Activated naive CD4-positive, alpha-beta T cell treated with anti-CD3 and anti-CD28 coated beads, Interleukin-2, amount 50 U/mL, for 16 hours (primary cell): ENCODE measurements around the gene B3GALT5.

ENCODE experiments used
- DNase-seq: peaks from one replicate; pipeline ENCODE4 v3.0.0-alpha.2; 2020

The B3GALT5 gene

GRCh38 chr21:39610703-39611102 lies 2.0 kb upstream of the B3GALT5 start:
- DNase-seq: no peak

GRCh38 chr21:39611551-39612190 lies 1.1 kb upstream of the B3GALT5 start:
- no peak for DNase-seq

DNA sequence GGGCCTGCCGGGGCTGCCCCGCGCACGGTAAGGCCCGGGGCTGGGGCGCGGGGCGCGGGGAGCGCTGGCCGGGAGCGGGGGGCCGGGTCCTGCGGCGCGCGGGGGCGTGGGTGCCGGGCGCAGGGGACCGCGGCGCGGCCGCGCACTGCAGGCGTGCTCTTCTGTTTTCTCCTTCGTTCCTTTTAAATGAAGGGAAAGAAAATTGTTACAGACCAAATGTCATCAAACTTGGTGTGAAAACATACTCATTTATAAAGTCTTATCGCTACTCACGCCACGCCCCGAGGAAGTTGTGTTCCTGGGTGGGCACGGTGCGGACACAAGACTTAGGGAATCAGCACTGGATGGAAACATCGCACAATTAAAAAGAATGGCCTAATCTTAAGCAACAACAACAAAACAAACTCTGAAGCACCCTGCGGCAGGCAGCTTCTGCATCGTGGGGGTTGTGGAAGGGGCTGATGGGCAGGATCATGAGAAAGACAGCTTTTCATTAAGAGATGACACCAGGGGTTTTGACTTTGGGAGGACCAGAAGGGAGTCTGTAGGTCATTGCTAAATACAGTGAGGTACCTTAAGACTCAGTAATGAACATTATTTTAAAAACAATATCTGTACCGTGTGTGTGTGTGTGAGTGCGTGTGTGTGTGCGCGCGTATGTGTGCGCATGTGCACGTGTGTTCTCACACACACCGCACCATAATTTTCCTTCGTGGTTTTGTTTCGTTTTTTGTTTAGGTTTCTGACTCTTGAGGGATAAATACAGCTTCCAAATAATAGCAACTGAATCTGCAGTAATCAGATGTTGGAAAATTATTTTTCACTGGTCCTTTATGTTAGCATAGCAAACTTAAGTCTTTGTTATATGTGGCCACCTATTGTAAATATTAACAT lies 548 bp downstream of the B3GALT5 start:
- DNase-seq: no peak

- no peak for DNase-seq
Observed at GRCh38 chr21:39616211-39616772, 3.6 kb downstream of the B3GALT5 start.

- no peak for DNase-seq
Observed at GRCh38 chr21:39620856-39621255, 8.1 kb downstream of the B3GALT5 start.

- no peak for DNase-seq
Observed at GRCh38 chr21:39625211-39625895, 12.6 kb downstream of the B3GALT5 start.

DNA sequence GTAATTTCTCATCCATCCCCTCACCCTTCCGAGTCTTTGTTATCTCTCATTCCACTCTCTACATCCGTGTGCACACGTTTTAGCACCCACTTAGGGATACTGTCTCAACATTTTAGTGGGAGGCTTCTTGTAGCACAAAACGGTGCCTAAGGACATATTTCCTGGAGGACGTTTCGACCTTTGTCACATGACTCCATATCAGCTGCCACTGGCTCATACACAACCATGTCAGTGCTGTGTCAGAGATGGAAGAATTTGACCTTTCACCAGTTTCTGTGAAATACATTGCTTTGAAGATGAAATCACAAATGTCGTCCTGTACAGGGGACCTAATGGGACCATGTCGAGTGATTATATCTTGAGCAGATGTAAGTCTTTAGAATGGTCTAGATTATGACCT lies 15.6 kb downstream of the B3GALT5 start:
- DNase-seq: no peak

DNA sequence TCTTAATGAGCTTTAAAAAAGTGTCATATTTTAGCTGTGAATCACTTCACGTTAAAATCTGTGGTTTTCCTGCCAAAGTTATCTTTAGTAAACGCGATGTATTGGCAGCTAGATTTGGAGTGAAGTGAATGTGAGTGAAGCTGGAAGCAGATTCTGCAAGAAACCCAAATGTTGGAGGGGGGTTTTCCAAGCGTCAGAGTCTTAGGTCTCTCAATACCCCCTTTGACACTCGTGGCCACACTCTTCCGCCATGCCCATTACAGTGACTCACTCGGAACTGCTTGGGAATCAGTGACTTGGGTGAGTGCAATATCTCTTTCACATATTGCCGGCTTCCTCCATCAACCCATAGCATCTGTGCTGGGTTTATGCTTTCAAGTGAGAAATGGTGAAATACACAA lies 17.5 kb downstream of the B3GALT5 start:
- no peak for DNase-seq

DNA sequence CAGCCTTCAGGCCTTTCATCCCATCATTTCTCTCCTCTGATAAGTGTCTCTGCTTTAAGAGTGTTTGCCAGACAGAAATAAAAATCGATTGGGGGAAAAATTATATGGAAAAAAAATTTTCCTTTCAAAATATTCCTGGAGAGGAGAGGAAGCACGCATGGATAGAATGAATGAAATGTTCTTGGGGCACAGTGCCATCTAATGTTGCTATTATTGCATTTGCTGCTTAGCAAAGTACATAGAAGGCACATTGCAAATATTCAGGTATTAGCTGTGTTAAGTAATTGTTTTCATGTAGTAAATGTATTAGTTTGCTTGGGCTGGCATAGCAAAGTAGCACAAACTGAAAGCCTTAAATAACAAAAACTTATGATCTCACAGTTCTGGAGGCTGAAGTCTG lies 18.1 kb downstream of the B3GALT5 start:
- no peak for DNase-seq

DNA sequence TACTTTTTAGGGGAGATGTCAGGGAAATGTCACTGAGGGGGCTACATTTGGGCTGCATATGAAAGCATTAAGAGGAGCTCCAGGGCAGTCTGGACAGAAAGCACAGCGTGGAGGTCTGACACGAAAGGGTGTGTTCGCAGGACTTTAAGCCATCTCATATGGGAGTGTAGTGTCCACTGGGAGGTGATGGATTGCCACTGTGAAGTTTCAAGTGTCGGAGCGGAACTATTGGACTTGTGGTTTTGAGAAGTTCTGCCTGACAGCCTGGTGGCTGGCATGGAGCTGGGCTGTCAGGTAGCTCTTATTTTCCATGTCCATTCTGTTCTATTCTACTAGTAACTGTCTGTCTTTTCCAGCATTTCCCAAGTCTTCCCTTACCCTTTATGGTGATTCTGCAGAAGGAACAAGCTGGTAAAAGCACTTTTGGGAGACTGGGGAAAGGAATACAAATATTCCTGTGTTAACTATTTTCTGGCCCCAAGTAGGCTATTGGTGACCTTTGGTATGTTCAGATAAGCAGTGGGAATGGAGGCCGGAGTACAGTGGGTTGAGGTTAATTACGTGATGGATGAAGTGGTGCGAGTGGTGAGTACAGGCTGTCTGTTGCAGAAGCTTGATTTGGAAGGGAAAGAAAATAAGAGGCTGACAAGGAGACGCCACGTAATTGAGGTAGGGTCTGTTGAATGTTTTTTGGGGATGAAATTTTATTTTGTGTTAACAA lies 19.3 kb downstream of the B3GALT5 start:
- DNase-seq: no peak

- no peak for DNase-seq
Observed at GRCh38 chr21:39632796-39633442, 20.2 kb downstream of the B3GALT5 start.

GRCh38 chr21:39633770-39634181 lies 21.0 kb downstream of the B3GALT5 start:
- DNase-seq: no peak

- no peak for DNase-seq
Observed at GRCh38 chr21:39634507-39634906, 21.8 kb downstream of the B3GALT5 start.

DNA sequence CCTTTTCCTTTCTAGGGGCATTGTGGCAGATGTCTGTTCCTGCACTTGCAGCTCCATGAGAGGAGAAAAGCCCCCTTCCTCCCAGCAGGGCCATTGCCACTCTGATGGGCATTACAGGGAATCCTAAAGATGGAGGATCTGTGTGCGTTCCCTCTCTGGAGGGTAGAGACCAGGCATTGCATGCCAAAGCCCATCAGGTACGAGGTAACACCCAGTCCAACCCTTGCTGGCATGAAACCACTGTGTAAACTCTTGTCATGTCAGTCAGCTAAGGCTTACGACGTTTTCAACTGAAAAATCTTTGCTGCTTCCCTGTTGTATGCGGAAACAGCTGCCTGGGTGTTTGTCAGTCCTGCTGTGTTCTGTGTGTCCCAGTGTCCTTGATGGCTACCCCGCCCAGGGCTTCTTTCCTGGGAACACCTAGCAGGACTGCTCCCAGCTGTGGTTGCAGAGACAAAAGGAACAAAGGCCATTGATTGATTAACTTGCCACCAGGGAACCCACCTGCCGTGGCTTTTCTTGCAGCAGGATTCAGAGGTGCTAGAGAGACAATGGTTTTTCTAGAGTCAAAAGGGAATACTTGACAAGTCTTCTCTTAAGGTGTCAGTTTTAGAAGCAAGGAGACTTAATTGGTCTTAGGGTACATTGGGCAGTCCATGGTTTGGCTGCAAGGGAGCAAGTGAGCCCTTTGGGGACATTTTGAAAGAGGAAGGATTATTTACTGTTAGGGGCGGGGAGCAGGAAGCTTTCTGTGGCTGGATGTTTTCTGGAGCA lies 24.6 kb downstream of the B3GALT5 start:
- no peak for DNase-seq

GRCh38 chr21:39637971-39638240 lies 25.2 kb downstream of the B3GALT5 start:
- no peak for DNase-seq

DNA sequence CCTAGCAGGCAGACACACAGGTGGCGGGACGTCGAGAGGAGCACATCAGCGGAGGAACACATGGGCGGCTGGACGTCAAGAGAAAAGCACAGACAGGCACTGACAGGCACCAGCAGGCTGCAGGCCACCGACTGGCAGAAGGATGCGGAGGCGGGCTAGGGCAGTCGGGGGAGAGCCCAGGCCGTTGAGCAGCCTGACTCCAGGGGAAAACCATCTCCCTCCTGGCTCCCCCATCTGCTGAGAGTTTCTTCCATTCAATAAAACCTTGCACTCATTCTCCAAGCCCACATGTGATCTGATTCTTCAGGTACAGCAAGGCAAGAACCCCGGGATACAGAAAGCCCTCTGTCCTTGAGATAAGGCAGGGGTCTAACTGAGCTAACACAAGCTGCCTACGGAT lies 25.5 kb downstream of the B3GALT5 start:
- no peak for DNase-seq

- DNase-seq: no peak
Observed at GRCh38 chr21:39640754-39641153, 28.0 kb downstream of the B3GALT5 start.

- DNase-seq: no peak
Observed at GRCh38 chr21:39641827-39642450, 29.2 kb downstream of the B3GALT5 start.

DNA sequence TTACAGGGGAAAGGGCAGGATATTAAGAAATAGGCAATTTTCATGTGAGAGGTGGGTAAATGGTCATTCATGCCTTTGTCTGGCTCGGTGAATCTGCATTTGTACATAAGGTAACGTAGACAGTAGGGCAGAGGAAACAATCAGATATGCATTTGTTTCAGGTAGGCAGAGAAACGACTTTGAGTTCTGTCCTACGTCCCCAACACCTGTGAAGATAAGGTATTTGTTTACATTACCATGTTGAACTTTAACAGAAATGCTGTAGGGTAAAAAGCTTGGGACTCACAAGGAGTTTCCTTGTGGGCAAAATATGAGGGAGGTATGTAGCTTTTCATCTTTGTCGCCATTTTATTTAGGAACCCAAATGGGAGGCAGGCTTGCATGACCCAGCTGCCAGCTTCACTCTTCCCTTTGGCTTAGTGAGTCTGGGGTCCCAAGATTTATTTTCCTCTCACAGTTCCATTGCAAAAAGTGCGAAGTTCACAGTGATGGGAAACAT lies 31.4 kb downstream of the B3GALT5 start:
- no peak for DNase-seq

DNA sequence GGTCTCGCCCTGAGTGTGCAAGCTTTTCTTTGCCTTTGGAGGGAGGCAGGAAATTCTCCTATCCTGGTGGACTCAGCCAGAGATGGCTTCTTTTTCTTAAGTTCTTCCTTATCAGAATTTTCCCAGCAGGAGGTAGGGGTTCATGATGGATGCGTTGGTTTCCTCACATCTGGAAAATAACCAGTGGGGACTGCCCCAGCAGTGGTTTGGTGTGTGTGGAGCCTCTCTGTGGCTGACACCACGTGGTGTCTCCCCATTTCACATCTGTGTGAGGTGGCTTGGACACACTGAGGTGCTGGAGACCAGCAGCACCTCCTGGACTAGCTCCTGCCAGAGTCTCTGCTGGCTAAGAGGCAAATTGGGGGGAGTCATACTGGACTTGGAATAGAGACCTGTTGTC lies 32.6 kb downstream of the B3GALT5 start:
- no peak for DNase-seq

- no peak for DNase-seq
Observed at GRCh38 chr21:39647476-39647875, 34.7 kb downstream of the B3GALT5 start.
